ENCODE measurements around the gene CC2D1A. TPM values are rescaled to one million over a fixed set of nuclear protein-coding genes. Genes with fewer than 3 reads are reported as not detected.

Gene CC2D1A
- polyA plus RNA-seq, 1 of the 3 experiments (the other 2 are of a cell fraction): 24.2 TPM

- no peak overlapping the region for H3K4me2 ChIP-seq
Measured at GRCh38 chr19:13976446-13976845, 70.4 kb downstream of the CC2D1A start.

GRCh38 chr19:13977803-13978202 lies 71.8 kb downstream of the CC2D1A start:
- no peak overlapping the region for H2AFZ ChIP-seq (ENCODE audit: low read depth)
- no peak overlapping the region for H3K9ac ChIP-seq
- H3K79me2 ChIP-seq (ENCODE audit: insufficient read depth): no peaks in the 10 kb centered on the region
- no peaks in the 10 kb centered on the region for H3K9me3 ChIP-seq
- no peak for DNase-seq
- no peak overlapping the region for H3K4me2 ChIP-seq
- POLR2A ChIA-PET: no interaction called here
- no peaks in the 10 kb centered on the region for H4K20me1 ChIP-seq (ENCODE audit: insufficient read depth)
- H3K27me3 ChIP-seq (ENCODE audit: insufficient read depth): no peaks in the 10 kb centered on the region
- WGBS (ENCODE audit: low lambda C conversion rate): 100% methylated on average over 2 of the region's 12 CpGs
- H3K4me3 ChIP-seq (ENCODE audit: low read depth in 2 of 2, low read length in 1 of 2): no peak overlapping the region
- peaks cover 0 to 3% of the 10 kb centered on the region in 2 experiments for H3K36me3 ChIP-seq (replicated peaks in 1 of 2; ENCODE audit: control insufficient read depth in 1 of 2, insufficient read depth in 2 of 2, low read length in 1 of 2)
- CTCF ChIA-PET: interaction anchor here (1.5 kb wide), 1 partner anchor 12 kb away, joined by 5 read pairs; no protein-coding TSS in a partner anchor
- no peak overlapping the region for H3K27ac ChIP-seq (ENCODE audit: low read depth in 2 of 2, low read length in 1 of 2)
- H3F3A ChIP-seq (replicated peaks; ENCODE audit: insufficient read depth): no peaks in the 10 kb centered on the region
- H3K4me1 ChIP-seq (ENCODE audit: control insufficient read depth in 1 of 2, insufficient read depth in 2 of 2, low read depth in 1 of 2, low read length in 1 of 2): peaks cover 0 to 23% of the 10 kb centered on the region in 2 experiments; a peak in 1 of 4 replicates
- H3K9me2 ChIP-seq: no peaks in the 10 kb centered on the region
- TF ChIP-seq PBX3 (IDR thresholded peaks at IDR 0.05) (no peak), NFIC (IDR thresholded peaks at IDR 0.05; ENCODE audit: borderline replicate concordance) (no peak), IRF3 (IDR thresholded peaks at IDR 0.05; ENCODE audit: low read depth, low read length) (no peak), RAD21 (IDR thresholded peaks at IDR 0.05; ENCODE audit: low read length) (no peak), CTCF (IDR thresholded peaks at IDR 0.05) (no peak), USF1 (IDR thresholded peaks at IDR 0.05; ENCODE audit: borderline replicate concordance, low read depth) (no peak)

More at GRCh38 chr19:13976446-13976845, 70.4 kb downstream of the CC2D1A start:
- H4K20me1 ChIP-seq (ENCODE audit: insufficient read depth): no peaks in the 10 kb centered on the region
- H3K79me2 ChIP-seq (ENCODE audit: insufficient read depth): no peaks in the 10 kb centered on the region
- POLR2A ChIA-PET: no interaction called here
- H3K27ac ChIP-seq (ENCODE audit: low read depth in 2 of 2, low read length in 1 of 2): no peak overlapping the region
- 91% methylated on average over 11 of the region's 12 CpGs for WGBS (ENCODE audit: low lambda C conversion rate)
- H3K9ac ChIP-seq: no peak overlapping the region
- CTCF ChIA-PET: interaction anchor here (1.1 kb wide), 1 partner anchor 9 kb away, joined by 3 read pairs; no protein-coding TSS in a partner anchor
- no peak for DNase-seq
- no peaks in the 10 kb centered on the region for H3K27me3 ChIP-seq (ENCODE audit: insufficient read depth)
- H3K9me3 ChIP-seq: no peaks in the 10 kb centered on the region
- H3F3A ChIP-seq (replicated peaks; ENCODE audit: insufficient read depth): no peaks in the 10 kb centered on the region
- no peak overlapping the region for H2AFZ ChIP-seq (ENCODE audit: low read depth)
- no peaks in the 10 kb centered on the region for H3K9me2 ChIP-seq
- H3K4me1 ChIP-seq (ENCODE audit: control insufficient read depth in 1 of 2, insufficient read depth in 2 of 2, low read depth in 1 of 2, low read length in 1 of 2): peaks cover 0 to 15% of the 10 kb centered on the region in 2 experiments; a peak in 1 of 4 replicates
- TF ChIP-seq MXI1 (IDR thresholded peaks at IDR 0.05; ENCODE audit: low read depth, low read length): no peak
- no peak for TF ChIP-seq NFIC (IDR thresholded peaks at IDR 0.05; ENCODE audit: borderline replicate concordance)
- no peak for TF ChIP-seq CHD2 (IDR thresholded peaks at IDR 0.05; ENCODE audit: low read length, partially characterized antibody)
- TF ChIP-seq EZH2phosphoT487 (IDR thresholded peaks at IDR 0.05; ENCODE audit: borderline replicate concordance, low read depth): no peak
- TF ChIP-seq SMC3 (IDR thresholded peaks at IDR 0.05; ENCODE audit: low read depth, low read length): no peak
- TF ChIP-seq CTCF (IDR thresholded peaks at IDR 0.05): no peak
- no peak for TF ChIP-seq USF2 (IDR thresholded peaks at IDR 0.05; ENCODE audit: borderline replicate concordance, low read depth, low read length)
- TF ChIP-seq RAD21 (IDR thresholded peaks at IDR 0.05; ENCODE audit: low read length): no peak
- TF ChIP-seq MAX (IDR thresholded peaks at IDR 0.05; ENCODE audit: low read depth): no peak
- TF ChIP-seq NRF1 (IDR thresholded peaks at IDR 0.05; ENCODE audit: low read depth, low read length): no peak
- TF ChIP-seq GATA2 (CRISPR knock-in tag; IDR thresholded peaks at IDR 0.05): no peak
- TF ChIP-seq TEAD4 (IDR thresholded peaks at IDR 0.05; ENCODE audit: borderline replicate concordance, insufficient read depth): no peak
- H3K4me3 ChIP-seq (ENCODE audit: low read depth in 2 of 2, low read length in 1 of 2): no peak overlapping the region
- no peaks in the 10 kb centered on the region for H3K36me3 ChIP-seq (replicated peaks in 1 of 2; ENCODE audit: control insufficient read depth in 1 of 2, insufficient read depth in 2 of 2, low read length in 1 of 2)
